Mucosa of stomach (tissue), 1 donor: Measurements from ENCODE around the gene SRRM2.

Source experiments
- H3K27me3 ChIP-seq: one replicate; pipeline ENCODE4 v1.7.0; 2013; ENCODE audit warnings: mild to moderate bottlenecking, low read length; ENCODE audit not compliant: control insufficient read depth, insufficient read depth
- H3K36me3 ChIP-seq: one replicate; pipeline ENCODE4 v1.7.0; 2013; ENCODE audit warnings: low read length; ENCODE audit not compliant: control insufficient read depth, insufficient read depth
- H3K4me1 ChIP-seq: one replicate; pipeline ENCODE4 v1.7.0; 2013; ENCODE audit warnings: mild to moderate bottlenecking, low read length; ENCODE audit not compliant: control insufficient read depth, insufficient read depth
- H3K4me3 ChIP-seq: one replicate; pipeline ENCODE4 v1.7.0; 2013; ENCODE audit warnings: low read length
- H3K9ac ChIP-seq: one replicate; pipeline ENCODE4 v1.7.0; 2013; ENCODE audit warnings: mild to moderate bottlenecking, low read length, moderate library complexity
- H3K9me3 ChIP-seq: one replicate; pipeline ENCODE4 v1.7.0; 2013; ENCODE audit warnings: mild to moderate bottlenecking, low read length, moderate library complexity; ENCODE audit not compliant: control insufficient read depth
- donor health status: Pancreatic carcinoma.

The SRRM2 gene

GRCh38 chr16:2770057-2770951 is 17.9 kb downstream of the SRRM2 start:
- peaks cover 59% of the 10 kb centered on the region for H3K36me3 ChIP-seq
- no peak overlapping the region for H3K4me3 ChIP-seq
- no peak overlapping the region for H3K9ac ChIP-seq
- H3K4me1 ChIP-seq, result peaks cover 29% of the 10 kb centered on the region
- no peaks in the 10 kb centered on the region for H3K27me3 ChIP-seq
- no peaks in the 10 kb centered on the region for H3K9me3 ChIP-seq

GRCh38 chr16:2771496-2772402 is 19.3 kb downstream of the SRRM2 start:
- Histone ChIP-seq H3K27me3 (no peaks in the 10 kb centered on the region), H3K9ac (no peak overlapping the region), H3K4me1 (peaks cover 40% of the 10 kb centered on the region), H3K9me3 (no peaks in the 10 kb centered on the region), H3K36me3 (peaks cover 49% of the 10 kb centered on the region), H3K4me3 (no peak overlapping the region)

GRCh38 chr16:2773188-2773968 is 20.9 kb downstream of the SRRM2 start:
- H3K36me3 ChIP-seq, result peaks cover 34% of the 10 kb centered on the region
- H3K4me3 ChIP-seq, result no peak overlapping the region
- peaks cover 43% of the 10 kb centered on the region for H3K4me1 ChIP-seq
- H3K9ac ChIP-seq, result no peak overlapping the region
- H3K9me3 ChIP-seq, result no peaks in the 10 kb centered on the region
- no peaks in the 10 kb centered on the region for H3K27me3 ChIP-seq

DNA sequence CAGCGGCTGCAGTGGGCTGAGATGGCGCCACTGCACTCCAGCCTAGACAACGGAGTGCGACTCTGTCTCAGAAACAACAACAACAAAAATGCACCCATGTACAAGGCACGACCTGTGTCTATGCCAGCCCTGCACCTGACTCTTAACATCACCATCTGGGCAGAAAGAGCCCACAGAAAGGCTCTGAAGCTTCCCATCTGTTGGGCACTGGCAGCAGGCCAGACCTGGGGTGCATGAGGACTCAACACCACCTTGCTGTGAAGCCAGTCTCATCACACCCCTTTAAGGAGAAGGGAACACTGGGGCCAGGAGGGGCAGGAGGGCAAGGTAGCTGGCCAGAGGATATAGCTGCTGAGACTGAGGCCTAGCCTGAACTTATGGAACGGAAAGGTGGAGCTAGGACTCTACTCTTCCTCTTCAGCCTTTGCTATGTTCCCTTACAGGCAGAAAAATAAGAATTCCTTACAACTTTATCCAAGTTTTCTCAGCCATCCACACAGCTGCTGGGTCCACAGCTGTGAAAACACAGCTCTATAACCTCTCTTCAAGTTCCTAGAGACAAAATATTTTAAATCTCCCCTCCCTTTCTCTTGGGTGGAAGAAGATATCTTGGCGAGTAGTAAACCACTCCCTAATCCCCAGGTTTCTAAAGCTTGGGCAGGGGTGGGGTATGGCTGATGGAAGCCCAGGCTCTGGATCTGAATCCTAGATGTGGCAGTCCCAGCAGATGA is 21.9 kb downstream of the SRRM2 start:
- H3K4me1 ChIP-seq, result peaks cover 40% of the 10 kb centered on the region
- no peak overlapping the region for H3K4me3 ChIP-seq
- H3K27me3 ChIP-seq, result no peaks in the 10 kb centered on the region
- H3K9ac ChIP-seq, result no peak overlapping the region
- H3K36me3 ChIP-seq, result peaks cover 24% of the 10 kb centered on the region
- H3K9me3 ChIP-seq, result no peaks in the 10 kb centered on the region

DNA sequence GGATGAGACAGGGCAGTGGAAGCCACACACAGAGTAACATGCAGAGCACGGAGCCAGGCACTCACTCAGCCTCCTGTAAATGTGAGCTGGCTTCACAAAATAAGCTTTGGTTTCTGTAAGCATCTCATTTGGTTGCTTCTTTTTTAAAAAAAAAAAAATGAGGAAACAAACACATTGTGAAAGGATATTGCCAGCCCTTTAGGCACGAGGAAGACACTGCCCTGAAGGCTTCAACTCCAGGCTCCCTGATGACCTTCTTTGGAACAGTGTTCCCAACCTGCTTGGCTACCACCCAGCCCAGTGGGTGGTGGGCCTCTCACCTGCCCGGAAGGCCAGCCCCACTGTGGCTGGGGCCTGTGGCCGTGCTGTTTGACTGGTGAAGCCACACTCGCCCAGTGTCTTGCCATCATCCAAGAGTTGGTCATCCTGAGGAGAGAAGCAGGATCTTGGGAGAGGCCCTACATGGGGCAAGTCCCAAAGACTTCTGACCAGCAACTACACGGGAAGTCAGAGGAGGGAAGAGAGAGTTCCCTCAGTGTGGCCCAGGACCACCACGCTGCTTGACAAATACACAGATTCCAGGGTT is 22.8 kb downstream of the SRRM2 start:
- Histone ChIP-seq H3K4me1 (peaks cover 31% of the 10 kb centered on the region), H3K36me3 (peaks cover 17% of the 10 kb centered on the region), H3K4me3 (no peak overlapping the region)

DNA sequence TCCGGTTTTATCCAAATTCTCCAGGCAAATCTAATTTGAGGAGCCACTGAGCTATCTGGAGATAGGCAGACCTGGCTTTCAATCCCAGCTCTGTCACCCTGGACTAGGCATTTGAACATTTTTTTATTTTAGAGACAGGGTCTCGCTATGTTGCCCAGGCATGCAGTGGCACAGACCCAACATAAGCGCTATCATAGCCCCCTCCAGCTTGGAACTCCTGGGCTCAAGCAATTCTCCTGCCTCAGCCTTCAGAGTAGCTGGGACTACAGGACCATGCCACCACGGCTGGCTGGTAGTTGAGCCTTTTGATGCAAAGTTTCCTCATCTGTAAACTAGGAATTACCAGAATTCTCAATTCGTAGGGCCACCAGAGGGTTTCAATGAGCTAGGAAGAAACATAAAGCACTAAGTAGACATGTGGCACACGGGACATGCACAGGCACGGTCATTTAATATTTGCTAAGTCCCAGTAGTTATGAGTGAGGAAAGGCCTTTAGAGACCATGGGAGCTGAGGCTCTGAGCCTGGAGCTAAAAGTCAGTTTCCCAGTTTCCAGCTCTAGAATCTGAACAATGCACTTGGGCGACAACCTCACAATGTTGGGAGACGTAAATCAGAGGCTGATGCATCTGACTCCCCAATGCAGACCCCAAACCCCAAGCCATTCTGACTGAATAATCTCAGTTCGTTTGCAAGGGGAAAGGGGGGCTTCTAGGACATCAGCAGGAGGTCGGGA is 23.5 kb downstream of the SRRM2 start:
- peak overlapping the region; percentile 72 for H3K9ac ChIP-seq

More for the DNA sequence above, 22.8 kb downstream of the SRRM2 start:
- H3K9ac ChIP-seq, result peak overlapping the region; percentile 72
- H3K27me3 ChIP-seq, result no peaks in the 10 kb centered on the region
- no peaks in the 10 kb centered on the region for H3K9me3 ChIP-seq

GRCh38 chr16:2776500-2777139 is 24.2 kb downstream of the SRRM2 start:
- Histone ChIP-seq H3K4me3 (peak overlapping the region; percentile 64), H3K9ac (peak overlapping the region; percentile 72), H3K9me3 (no peaks in the 10 kb centered on the region), H3K4me1 (peaks cover 24% of the 10 kb centered on the region), H3K36me3 (peaks cover 13% of the 10 kb centered on the region), H3K27me3 (no peaks in the 10 kb centered on the region)

More for the DNA sequence above, 23.5 kb downstream of the SRRM2 start:
- Histone ChIP-seq H3K4me3 (peak overlapping the region; percentile 64), H3K27me3 (no peaks in the 10 kb centered on the region), H3K36me3 (peaks cover 17% of the 10 kb centered on the region), H3K4me1 (peaks cover 24% of the 10 kb centered on the region), H3K9me3 (no peaks in the 10 kb centered on the region)

GRCh38 chr16:2777231-2777902 is 24.9 kb downstream of the SRRM2 start, which contains the start of gene ELOB:
Gene ELOB, minus strand, starts transcription at chr16:2777280. Its CDS starts 41 bp downstream, at chr16:2777239.
- Histone ChIP-seq H3K9me3 (no peaks in the 10 kb centered on the region), H3K27me3 (no peaks in the 10 kb centered on the region), H3K9ac (peak within 1 kb of the TSS; percentile 99), H3K36me3 (peaks cover 8% of the 10 kb centered on the region), H3K4me1 (peaks cover 24% of the 10 kb centered on the region), H3K4me3 (peak within 1 kb of the TSS; percentile 92)

GRCh38 chr16:2777903-2778629 is 25.6 kb downstream of the SRRM2 start:
- Histone ChIP-seq H3K9me3 (no peaks in the 10 kb centered on the region), H3K4me3 (peak overlapping the region; percentile 92), H3K4me1 (peaks cover 24% of the 10 kb centered on the region), H3K9ac (peak overlapping the region; percentile 99), H3K36me3 (peaks cover 6% of the 10 kb centered on the region), H3K27me3 (no peaks in the 10 kb centered on the region)
